HG03280 (cell line): Measurements from ENCODE around the gene ZWILCH.
"Not testable (repeated sequence)": the region's sequence is repeated elsewhere in the genome, so short reads cannot be mapped to it uniquely, and the experiment has no call there.

ENCODE experiments used
- ATAC-seq: cut with Tn5 transposase; IDR thresholded peaks from one replicate; pipeline ENCODE4 v1.9.1; 2021; ENCODE audit warnings: mild to moderate bottlenecking, moderate library complexity; ENCODE audit not compliant: unreplicated experiment

Gene ZWILCH

DNA sequence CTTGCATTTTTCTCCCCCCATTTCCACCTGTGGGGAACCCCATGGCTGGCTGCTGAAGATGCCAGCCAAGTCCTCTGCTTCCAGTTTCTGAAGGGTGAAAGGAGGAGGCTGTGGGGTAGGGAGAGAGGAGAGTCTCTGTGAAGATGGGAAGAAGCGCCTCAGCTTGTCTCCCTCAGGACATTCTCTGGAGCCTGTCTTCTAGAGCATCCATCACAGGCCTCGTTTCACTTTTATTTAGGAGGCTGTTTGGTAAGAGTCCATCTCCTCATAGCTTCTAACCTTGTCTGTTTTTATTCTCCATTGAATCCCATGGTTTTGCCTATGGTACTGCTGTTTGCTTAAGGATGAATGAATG is 69.4 kb downstream of the ZWILCH start:
- ATAC-seq: no peak

DNA sequence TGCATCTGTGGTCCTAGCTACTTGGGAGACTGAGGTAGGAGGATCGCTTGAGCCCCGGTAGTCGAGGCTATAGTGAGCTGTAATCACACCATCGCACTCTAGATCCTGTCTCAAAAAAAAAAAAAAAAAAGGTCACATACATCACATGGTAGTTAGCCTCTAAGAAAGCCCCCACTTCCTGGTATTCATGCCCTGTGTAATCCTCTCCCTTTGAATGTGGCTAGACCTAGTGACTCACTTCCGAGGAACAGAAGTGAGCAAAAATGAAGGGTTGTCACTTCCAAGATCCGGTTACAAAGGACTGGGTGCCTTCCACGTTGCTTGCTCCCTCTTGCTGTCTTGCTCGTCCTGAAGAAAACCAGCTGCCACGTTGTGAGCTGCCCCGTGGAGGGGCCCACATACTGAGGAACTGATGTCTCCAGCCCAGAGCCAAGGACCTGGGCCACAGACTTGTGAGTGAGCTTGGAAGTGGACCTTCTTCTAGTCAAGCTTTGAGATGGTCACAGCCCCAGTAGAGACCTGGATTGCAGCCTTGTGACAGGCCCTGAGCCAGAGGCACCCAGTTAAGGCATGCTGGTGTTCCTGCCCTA is 73.3 kb downstream of the ZWILCH start:
- no peak for ATAC-seq

DNA sequence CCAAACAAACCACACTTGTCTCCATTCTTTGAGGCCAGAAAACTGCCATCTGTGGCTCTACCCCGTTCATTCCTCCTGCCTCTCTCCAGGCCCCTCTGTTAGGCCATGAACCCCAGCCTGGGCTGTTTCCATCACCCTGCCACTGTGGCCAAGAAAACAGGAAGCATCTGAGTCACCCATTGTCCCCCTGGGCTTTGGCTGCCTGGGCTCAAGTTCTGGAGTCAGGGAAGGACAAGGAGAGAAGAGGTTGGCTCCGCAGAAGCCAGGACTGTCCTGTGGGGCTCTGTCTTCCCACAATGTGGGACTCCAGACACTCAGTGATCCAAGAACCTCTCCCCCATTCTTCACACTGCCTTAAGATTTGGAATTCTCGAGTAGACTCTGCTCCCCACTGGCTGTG is 75.5 kb downstream of the ZWILCH start:
- no peak for ATAC-seq

DNA sequence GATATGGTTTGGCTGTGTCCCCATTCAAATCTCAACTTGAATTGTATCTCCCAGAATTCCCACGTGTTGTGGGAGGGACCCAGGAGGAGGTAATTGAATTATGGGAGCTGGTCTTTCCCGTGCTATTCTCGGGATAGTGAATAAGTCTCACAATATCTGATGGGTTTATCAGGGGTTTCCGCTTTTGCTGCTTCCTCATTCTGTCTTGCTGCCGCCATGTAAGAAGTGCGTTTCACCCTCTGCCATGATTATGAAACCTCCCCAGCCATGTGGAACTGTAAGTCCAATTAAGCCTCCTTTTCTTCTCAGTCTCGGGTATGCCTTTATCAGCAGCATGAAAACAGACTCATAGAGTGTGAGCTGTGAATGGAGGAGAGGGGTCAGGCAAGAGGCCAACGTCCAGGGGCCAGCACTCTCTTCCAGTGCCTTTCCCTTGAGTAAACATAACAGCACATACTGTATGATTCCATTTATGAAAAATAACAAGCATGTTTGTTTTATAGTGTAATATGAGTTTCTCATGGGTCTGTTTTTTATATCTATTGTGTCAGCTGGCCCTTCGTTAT is 76.9 kb downstream of the ZWILCH start:
- ATAC-seq: no peak

DNA sequence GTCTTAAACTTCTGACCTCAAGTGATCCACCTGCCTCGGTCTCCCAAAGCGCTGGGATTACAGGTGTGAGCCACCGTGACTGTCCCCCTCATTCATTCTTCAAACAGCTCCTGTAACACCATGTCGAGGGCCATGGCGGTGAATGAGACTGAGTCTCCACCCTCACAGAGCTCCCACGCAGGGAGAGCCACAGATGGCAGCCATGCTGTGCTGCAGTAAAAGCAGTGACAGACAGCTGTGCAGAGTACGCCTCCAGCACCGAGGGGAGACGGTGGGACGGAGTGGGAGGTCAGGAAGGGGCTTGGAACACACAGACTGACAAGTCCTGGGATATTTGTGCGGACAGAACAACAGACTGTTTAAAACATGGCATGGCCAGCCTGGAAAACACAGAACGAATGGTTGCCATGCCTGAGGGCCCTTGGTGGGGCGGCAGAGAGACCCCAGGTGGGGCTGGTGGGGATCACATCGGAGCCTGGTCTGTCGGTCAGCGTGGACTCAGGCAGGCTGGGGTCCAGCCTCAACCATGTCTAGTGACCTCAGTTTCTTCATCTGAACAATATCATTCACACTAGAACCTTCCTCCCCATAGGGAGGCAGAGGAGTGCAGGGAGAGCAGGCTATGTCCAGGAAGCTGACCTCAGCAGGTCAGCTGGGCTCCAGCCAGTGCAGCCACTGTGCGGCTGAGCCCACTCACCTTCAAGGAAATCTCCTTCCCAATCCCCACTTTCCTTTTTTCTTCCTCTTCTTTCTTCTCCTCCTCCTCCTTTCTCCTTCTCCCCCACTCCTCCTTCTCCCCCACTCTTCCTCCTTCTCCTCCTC is 81.2 kb downstream of the ZWILCH start:
- ATAC-seq: no peak

DNA sequence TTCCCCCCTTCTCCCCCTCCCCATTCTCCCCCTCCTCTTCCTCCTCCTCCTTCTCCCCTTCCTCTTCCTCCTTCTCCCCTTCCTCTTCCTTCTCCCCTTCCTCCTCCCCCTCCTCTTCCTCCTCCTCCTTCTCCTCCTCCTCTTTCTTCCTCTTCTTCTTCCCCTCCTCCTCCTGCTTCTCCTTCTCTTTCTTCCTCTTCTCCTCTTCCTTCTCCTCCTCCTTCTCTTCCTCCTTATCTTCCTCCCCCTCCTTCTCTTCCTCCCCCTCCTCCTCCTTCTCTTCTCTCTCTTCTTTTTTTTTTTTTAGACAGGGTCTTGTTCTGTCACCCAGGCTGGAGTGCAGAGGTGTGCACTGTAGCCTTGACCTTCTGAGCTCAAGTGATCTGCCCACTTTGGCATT is 81.9 kb downstream of the ZWILCH start:
- no peak for ATAC-seq

DNA sequence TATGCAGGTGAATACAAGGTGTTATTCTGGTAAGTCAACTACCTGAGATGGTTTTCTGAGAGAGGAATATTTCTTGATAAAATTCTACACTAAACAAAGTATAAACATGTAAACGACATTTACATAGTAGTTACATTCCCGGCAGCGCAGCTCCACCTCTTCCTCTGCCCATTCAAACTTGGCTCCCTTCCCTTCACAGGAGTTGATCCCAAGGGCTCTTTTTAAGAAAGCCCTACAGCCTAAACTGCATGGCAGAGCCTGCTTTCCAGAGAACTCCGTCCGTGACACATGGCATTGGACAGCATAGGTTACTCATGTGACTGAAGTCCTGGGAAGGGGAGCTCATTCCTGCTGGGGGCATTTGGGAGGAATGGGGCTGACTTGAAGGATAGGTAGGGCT is 82.6 kb downstream of the ZWILCH start:
- no peak for ATAC-seq

DNA sequence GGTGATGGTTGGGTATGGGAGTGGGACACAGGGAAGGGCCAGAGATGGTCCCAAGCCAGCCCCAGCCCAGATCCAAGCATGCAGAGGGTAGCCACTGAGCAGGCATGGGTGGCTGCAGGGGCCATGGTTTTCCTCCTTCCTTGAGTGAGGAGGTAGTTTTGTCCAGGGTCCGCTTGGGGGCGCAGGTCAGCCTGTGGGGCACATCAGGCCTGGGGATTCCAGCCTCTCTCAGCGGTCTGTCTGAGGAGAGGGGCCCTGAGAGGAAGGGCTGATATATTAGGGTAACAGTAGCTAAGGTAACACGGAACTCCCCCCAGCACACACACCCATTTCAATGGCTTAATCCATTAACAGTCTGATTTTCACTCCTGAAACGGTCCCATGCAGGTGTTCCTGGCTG is 83.4 kb downstream of the ZWILCH start:
- no peak for ATAC-seq

DNA sequence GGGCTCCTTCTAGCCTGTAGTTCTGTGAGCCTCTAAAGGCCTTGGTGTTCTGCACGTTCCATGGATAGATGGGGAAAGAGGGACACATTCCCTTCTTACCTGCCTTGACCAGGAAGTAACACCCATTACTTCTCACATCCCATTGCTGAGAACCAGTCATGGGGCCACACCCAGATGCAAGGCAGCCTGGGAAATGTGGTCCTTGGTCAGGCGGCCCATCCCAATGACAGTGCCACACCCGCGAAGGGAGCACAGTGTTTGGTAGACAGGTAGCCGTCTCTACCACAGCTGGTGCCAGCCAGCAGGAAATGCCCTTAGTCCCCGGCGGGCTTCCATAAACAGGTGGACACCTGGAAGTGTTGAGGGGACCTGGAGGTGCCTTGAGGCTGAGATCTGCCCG is 83.8 kb downstream of the ZWILCH start:
- no peak for ATAC-seq

DNA sequence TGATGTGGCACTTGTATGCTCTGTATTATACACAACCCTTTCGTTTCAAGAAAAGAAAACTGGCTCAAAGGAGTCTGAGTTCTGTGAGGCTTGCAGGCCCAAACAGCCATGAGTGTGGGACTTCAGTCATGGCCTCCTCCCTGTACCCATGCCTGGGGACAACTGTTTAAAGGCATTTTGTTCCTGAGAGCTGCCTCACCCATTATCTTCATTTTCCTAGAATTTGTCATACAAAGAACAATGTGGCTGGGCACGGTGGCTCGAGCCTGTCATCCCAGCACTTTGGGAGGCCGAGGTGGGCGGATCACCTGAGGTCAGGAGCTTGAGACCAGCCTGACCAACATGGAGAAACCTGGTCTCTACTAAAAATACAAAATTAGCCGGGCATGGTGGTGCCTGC is 84.3 kb downstream of the ZWILCH start:
- not testable (repeated sequence) for ATAC-seq

DNA sequence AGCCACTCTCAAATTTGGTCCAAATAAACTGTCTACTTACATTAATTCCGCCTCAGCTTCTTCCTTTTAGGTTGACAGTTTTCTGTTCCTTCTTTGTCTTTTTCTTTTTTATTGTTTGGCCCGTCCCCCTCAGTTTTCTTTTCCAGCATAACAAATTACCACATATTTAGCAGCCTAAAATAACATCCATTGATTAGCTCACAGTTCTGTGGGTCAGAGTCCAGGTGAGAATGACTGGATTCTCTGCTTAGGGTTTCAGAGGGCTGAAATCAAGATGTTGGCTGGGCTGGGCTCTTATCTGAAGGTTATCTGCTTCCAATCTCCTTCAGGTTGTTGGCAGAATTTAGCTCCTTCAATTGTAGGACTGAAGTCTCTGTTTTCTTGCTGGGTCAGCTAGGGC is 85.3 kb downstream of the ZWILCH start:
- ATAC-seq: no peak

DNA sequence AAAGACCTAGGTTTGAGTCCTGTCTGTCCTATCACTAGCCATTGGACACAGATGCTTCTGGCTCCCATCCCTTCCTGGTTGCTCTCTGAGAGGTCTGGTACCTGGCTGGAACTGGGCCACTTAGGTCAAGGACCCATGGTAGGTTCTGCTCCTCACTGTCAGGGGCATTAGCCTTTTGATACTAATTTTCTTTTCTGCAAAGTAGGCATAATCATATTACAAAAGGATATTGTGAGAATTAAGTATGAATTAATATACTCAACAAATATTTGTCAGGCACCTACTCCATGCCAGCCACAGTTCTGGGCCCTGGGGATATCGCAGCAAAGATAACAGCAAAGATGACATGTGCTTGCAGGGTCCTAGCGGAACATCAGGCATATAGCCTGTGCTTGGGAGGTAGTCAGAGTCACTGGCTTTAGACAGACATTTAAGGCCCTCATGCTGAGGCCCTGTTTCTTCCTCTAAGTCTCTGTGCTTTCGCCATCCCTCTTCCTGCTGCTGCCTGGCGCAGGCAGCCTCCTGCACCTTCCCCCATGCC is 86.3 kb downstream of the ZWILCH start:
- no peak for ATAC-seq

DNA sequence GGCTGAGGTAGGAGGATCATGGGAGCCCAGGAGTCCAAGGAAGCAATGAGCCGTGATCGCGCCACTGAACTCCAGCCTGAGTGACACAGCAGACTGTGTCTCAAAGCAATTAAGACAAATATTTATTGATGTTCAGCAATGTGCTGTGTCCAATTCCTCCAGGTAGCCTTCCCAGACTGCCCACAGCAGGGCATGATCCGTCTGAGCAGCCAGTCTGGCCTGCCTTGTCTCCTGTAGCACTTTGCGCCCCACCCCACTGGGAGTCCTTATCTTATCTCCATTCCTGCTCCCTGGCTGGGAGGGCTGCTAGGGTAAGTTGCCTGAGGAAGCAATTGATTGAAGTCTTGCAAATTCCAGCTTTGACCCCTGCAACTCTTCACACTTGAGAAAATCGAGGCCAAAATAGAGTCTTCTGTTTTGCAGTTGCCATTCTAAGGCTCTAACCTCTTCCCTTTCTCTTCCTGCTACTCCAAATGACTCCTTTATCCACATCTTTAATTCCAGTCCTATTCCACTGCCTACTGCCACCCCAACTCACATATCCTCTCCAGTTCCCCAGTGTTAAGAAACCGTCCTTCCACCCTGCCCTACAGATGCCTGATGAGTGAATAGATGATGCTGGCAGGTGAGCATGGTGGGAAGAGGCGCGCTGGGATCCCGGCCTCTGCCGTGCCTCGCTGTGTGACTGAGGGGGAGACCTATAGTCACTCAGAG is 87.5 kb downstream of the ZWILCH start:
- ATAC-seq: no peak

DNA sequence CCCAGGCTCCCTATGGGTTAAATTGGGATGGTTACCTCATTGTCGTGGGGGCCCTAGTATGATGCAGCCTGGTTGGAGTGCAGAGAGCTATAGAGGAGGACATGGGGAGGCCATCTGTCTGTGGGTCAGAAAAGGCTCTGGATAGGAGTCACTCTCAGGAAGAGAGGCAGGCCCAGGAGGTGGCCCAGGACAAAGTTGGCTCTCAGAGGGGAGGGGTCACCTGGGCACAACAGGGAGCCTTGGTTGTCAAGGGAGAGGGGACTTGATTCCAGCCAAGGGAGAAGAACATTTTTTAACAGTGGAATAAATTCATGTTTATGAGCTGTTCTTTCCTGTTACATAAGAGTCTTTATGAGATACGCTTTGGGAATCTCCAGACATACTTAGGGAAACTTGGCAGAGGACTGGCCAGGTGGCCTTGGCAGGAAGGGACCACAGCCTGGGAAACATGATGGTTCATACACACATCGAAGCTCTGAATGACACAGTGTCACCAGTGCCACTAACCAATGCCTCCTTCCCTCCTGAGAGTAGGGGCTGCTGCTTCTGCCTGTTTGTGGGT is 88.2 kb downstream of the ZWILCH start:
- ATAC-seq: no peak

DNA sequence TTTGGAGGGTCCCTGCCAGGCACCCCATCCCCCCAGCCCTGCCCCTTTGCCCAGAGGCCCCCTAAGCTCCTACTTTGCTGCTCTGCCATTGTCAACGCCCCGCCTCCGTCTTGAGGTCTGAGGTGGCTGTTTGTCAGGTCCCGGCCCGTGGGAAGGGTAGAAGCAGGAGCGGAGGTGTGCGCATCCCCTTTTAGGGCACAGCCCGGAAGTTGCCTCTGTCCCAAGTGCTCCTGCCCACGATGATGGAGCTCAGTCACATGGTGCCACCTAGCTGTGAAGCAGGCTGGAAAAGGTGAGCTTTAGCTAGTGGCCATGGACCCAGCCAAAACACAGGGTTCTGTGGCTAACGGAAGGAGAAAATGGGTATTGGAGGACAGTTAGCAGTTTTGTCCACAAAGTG is 89.2 kb downstream of the ZWILCH start:
- ATAC-seq: no peak

DNA sequence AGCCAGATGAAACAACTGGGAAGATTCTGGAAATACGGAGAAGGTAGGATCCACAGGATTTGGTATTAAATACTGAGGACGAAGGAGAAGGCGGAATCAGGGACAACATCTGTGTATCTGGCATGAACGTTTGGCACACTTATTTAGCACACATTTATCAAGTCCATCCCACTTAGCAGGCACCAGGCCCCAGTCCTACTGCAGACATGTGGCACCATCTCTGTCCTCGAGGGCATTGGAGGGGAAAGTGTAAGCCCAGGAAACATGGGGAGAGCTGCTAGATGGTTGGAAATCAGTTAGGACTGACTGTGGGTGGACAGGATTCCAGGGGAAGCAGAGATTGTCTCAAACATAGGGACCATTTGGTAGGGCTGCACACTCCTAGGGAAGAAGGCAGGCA is 89.7 kb downstream of the ZWILCH start:
- ATAC-seq: no peak

DNA sequence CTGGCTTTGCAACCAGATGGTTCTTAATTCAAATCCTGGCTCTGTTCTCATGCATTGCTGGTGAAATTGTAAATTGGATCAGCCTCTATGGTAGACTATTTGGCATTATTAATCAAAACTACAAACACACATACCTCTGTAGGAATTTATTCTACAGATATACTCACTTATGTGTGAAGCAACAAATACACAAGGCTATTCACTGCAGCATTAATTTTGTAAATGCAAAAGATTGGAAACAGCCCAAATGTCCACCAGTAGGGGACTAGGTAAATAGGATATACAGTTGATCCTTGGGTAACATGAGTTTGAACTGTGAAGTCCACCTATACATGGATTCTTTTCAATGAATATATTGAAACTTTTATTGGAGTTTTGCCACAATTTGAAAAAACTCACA is 90.2 kb downstream of the ZWILCH start:
- no peak for ATAC-seq

DNA sequence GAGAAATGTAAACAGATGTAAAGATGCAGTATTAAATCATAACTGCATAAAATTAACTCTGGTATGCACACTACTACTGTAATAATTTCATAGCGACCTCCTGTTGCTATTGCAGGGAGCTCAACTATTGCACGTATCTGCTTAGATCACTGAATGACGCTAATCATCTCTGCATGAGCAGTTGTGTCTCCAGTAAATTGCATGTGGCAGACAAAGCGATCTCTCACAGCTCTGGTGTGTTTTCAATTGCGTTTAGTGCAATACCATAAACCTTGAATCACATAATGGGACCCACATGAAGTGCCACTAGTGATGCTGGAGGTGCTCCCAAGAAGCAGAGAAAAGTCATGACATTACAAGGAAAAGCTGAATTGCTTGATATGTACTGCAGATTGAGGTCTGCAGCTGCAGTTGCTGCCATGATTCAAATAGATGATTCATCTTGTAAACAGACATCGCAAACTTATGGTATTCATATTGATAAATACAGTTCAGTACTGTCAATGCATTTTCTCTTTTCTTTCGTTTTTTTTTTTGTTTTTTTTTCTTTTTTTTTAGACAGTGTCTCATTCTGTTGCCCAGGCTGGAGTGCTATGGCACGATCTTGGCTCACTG is 90.9 kb downstream of the ZWILCH start:
- ATAC-seq: no peak

DNA sequence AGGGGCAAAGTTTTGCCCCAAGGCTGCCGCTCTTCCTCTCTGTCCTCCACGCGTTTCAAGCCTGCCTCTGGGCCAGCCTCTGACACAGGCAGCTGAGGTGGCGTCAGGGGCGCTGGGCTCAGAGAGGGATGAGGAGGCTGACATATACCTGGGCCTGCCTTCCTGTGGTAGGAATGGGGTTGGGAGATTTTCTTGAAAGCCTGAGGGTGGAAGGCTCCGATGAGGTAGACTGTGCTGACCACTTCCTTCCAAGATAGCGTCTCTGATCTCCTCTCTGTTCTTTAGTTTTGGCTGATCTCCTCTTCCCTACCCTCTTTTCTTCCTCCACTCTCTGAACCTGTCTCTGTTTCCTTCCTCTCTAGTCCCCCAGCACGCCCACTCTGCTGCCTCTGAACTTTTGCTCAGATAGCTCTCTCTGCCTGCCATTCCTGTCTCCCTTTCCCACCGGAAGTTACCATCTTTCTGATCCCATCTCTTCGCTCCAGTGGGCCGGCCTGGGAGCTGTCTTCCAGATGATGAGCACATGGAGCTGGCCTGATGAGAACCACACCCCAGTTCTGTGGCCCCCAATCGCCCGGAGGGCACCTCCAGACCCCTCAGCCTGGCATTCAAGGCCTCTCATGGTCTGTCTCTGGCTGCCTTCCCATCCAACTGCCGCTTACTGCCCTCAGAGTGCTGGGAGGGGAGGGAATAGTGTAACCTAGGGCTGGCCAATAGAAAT is 93.1 kb downstream of the ZWILCH start:
- no peak for ATAC-seq
